HG02798 (cell line): ENCODE measurements around the gene ALOX15B.
"Not testable (repeated sequence)": the region's sequence is repeated elsewhere in the genome, so short reads cannot be mapped to it uniquely, and the experiment has no call there.

ENCODE experiments used
- ATAC-seq: cut with Tn5 transposase; IDR thresholded peaks from one replicate; pipeline ENCODE4 v1.9.1; 2021; ENCODE audit warnings: mild to moderate bottlenecking; ENCODE audit not compliant: unreplicated experiment, poor library complexity

ALOX15B gene

GRCh38 chr17:8076502-8077266 is 37.8 kb downstream of the ALOX15B start:
- no peak for ATAC-seq

GRCh38 chr17:8077939-8078338 is 39.1 kb downstream of the ALOX15B start:
- ATAC-seq, result not testable (repeated sequence)

GRCh38 chr17:8079291-8080207 is 40.7 kb downstream of the ALOX15B start:
- peak; percentile 73 for ATAC-seq

- ATAC-seq, result no peak
Measured at GRCh38 chr17:8080208-8080798, 41.4 kb downstream of the ALOX15B start.

GRCh38 chr17:8080799-8081219 is 42.0 kb downstream of the ALOX15B start:
- ATAC-seq, result no peak

- ATAC-seq, result no peak
Measured at GRCh38 chr17:8081876-8082275, 43.0 kb downstream of the ALOX15B start.

- no peak for ATAC-seq
Measured at GRCh38 chr17:8082292-8082691, 43.4 kb downstream of the ALOX15B start.

- no peak for ATAC-seq
Measured at GRCh38 chr17:8084250-8084649, 45.4 kb downstream of the ALOX15B start.

- no peak for ATAC-seq
Measured at GRCh38 chr17:8087075-8087951, 48.5 kb downstream of the ALOX15B start, which contains the start of gene ALOX12B. Gene ALOX12B (minus strand): TSS chr17:8087716. CDS start chr17:8087442, 274 bp downstream.

GRCh38 chr17:8087952-8088230 is 49.0 kb downstream of the ALOX15B start:
- no peak for ATAC-seq

GRCh38 chr17:8089728-8090127 is 50.9 kb downstream of the ALOX15B start:
- no peak for ATAC-seq

- ATAC-seq, result no peak
Measured at GRCh38 chr17:8091033-8091687, 52.3 kb downstream of the ALOX15B start.

- no peak for ATAC-seq
Measured at GRCh38 chr17:8095361-8095760, 56.5 kb downstream of the ALOX15B start.

GRCh38 chr17:8096541-8096940 is 57.7 kb downstream of the ALOX15B start:
- ATAC-seq, result no peak
